ENCODE data around the gene ZNF423.

- no peak for TF ChIP-seq POLR2A (IDR thresholded peaks at IDR 0.05; ENCODE audit: low read depth, low read length)
- TF ChIP-seq POU2F2 (IDR thresholded peaks at IDR 0.05; ENCODE audit: low read depth, low read length) = no peak
- TF ChIP-seq POLR2AphosphoS5 (IDR thresholded peaks at IDR 0.05; ENCODE audit: low read depth, low read length) = no peak
Measured at GRCh38 chr16:49854796-49855203, 1.1 kb downstream of the ZNF423 start.

Measured in GM12891 (cell line).